DMS153 (cell line): ENCODE data around the gene MICOS13.
"Not testable (repeated sequence)": the region's sequence is repeated elsewhere in the genome, so short reads cannot be mapped to it uniquely, and the experiment has no call there.

Experiments used
- DNase-seq: peaks from one replicate; lab custom pipeline; 2025; lab: John Stamatoyannopoulos, UW

Gene MICOS13

GRCh38 chr19:5680437-5681368 is at the start of gene MICOS13, which contains the start of gene HSD11B1L:
MICOS13 (minus strand) TSS chr19:5680516; CDS start chr19:5680486, 30 bp downstream.
HSD11B1L (plus strand) TSS chr19:5681027; CDS start chr19:5684833, 3,806 bp downstream.
- DNase-seq, result peak; percentile 98

DNA sequence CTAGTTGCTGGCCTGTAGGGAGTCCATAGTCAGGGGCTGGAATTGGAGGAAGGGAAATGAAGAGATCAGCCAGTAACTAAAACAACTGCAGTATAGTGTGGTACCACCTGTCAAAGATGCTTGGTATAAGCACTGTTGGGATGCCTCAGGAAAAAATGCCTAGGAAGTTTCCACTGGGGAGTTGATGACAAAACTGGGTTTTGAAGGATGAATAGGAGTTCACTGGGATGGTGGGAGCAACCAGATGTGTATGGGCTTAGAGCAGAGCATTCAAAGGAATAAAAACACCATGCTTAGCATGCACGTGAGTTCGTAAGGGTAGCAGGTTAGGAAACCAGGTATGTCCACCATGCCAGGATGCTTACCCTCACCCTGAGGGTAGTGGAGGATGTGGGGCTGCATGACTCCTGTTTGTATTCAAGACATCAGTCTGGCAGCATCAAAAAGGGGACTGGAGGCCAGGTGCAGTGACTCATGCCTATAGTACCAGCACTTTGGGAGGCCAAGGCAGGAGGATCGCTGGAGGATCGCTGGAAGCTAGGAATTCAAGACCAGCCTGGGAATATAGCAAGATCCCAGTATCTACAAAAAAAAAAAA is 47.2 kb upstream of the MICOS13 start:
- no peak for DNase-seq

DNA sequence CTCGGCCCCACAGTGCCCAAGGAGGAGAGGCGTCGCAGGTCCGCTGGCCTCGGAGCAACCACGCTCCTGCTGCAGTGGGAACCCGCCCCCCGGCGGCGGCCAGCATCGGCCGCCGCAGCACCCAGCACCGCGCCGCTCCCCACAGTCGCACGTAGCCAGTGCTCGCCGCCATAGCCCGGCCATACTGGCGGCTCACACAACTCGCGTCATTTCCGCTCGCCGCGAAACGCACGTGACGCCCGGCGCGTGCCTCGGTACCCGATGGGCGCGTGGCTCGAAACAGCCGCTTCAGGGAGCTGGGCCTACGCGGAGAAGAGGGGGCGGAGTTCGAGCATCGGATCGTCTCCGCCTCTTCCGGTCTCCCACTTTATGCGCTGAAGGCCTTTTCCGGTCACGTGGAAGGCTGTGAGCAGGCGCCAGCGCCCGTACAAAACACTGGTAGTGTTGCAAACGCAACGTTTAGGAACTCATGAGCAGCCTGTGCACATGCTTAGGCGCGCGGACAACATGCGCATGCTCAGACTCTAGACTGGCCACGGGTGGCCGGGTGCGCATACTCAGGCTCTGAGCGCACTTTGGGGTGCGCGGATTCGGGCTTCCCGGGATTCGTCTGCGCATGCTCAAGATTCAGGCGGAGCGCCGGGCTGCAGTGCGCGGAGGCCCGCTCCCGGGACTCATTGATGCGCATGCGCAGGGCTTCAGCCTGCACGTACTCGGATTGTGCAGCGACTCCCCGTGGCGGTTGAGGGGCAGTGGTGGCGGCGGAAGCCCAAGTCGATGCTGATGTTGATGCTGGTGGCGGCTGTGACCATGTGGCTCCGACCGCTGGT is 39.9 kb upstream of the MICOS13 start, which contains the start of the genes CATSPERD and LONP1:
Gene CATSPERD, plus strand, starts transcription at position 677 of the 830 bp plus-strand sequence. Its CDS starts 101 bp downstream, at position 778.
Gene LONP1, minus strand, starts transcription at position 186 of the 830 bp plus-strand sequence. Its CDS starts 14 bp downstream, at position 172.
- peak; percentile 97 for DNase-seq

DNA sequence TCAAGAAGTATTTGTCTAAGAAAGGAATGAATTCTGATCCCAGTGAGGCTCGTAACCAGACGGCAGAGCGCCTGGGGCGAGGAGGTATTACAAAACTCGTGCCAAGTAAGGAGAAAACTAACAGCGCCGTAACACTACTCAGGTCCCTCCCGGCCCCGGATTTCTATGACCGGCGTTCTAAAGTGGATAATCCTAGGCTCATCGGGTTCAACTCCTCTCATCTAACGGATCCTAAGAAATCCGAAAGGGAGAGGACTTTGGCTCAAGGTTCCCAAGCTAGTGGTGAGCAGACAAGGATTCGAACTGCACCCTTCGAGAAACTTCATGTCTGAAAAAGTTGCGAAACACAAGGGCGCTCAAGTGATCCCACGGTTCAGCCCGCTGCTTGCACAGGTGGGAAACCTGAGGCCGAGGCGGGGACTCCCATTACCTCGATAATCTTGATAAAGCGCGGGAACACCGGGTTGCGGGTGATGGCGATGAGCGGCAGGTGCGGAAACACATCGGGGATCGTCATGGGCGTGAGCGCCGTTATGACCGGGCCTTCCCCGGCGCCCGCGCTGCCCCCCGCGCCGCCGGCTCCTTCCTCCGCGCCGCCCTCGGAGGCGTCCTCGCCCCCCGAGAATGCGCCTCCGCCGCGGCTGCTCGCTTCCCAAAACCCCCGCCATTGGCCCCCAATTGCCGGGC is 39.1 kb upstream of the MICOS13 start:
- no peak for DNase-seq

DNA sequence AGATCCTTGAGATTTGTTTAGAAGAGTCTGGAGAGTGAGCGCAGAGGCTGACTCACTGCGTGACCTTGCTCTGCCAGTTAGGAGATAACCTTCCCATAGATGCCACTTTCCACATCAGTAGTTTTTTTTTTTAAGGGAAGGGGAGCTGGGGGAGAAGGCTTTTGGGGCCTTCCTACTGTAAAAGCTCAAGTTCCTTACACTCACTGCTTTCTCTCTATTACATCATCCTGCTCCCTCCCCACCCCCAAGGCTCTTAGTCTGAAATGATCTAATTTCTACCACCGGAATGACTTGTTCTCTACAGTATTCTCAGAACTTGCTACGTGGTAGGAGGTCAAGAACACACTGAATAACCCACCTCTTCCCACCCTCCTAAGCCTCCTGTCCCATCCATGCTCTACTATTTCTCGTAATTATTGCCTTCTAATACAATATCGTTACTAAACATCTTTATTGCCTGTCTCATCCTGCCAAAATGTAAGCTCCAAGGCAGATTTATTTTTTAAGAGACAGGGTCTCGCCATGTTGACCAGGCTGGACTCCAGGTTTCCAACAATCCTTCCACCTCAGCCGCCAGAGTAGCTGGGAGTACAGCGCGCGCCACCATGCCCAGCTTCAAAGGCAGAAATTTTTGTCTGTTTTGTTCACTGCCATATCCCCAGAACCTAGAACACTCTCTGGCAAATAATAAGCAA is 38.4 kb upstream of the MICOS13 start:
- no peak for DNase-seq

- no peak for DNase-seq
Measured at GRCh38 chr19:5718037-5718578, 37.8 kb upstream of the MICOS13 start.

- no peak for DNase-seq
Measured at GRCh38 chr19:5717215-5717935, 37.1 kb upstream of the MICOS13 start.

GRCh38 chr19:5714816-5715215 is 34.5 kb upstream of the MICOS13 start:
- DNase-seq, result no peak

DNA sequence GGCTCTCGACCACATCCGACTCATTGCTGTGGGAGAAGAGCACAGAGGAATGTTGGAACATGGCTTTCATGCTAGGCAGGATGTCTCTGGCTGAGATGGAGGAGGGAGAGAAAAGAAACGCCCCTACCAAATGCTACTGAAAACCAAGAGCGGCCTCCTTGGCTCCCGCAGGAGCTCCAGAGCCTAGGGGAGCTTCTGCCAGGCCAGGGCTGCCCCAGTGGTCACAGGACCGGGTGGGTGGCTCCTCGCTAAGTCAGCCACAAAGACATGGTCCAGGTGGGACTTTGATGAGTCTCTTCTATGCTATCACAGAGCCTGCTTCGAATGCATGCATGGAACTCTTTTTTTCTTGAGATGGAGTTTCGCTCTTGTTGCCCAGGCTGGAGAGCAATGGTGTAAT is 32.9 kb upstream of the MICOS13 start:
- no peak for DNase-seq

- no peak for DNase-seq
Measured at GRCh38 chr19:5711713-5712161, 31.4 kb upstream of the MICOS13 start.

DNA sequence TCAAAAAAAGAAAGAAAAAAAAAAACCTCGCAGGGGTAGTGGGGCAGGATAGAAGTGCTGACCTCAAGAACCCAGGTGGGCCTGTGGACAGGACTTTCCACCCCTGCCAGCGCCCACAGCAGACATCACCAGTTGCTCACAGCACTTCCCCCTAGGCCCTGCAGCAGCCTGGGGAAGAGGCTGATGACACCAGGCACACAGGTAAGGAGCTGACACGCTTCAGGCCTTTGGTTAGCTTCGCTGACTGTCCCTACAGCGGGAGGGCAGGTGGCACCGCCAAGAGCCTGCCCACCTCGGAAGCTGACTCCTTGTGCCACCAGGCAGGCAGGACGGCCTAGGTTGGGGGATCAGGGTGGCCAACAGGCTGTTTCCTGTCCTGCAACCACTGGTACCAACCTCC is 30.7 kb upstream of the MICOS13 start:
- no peak for DNase-seq

DNA sequence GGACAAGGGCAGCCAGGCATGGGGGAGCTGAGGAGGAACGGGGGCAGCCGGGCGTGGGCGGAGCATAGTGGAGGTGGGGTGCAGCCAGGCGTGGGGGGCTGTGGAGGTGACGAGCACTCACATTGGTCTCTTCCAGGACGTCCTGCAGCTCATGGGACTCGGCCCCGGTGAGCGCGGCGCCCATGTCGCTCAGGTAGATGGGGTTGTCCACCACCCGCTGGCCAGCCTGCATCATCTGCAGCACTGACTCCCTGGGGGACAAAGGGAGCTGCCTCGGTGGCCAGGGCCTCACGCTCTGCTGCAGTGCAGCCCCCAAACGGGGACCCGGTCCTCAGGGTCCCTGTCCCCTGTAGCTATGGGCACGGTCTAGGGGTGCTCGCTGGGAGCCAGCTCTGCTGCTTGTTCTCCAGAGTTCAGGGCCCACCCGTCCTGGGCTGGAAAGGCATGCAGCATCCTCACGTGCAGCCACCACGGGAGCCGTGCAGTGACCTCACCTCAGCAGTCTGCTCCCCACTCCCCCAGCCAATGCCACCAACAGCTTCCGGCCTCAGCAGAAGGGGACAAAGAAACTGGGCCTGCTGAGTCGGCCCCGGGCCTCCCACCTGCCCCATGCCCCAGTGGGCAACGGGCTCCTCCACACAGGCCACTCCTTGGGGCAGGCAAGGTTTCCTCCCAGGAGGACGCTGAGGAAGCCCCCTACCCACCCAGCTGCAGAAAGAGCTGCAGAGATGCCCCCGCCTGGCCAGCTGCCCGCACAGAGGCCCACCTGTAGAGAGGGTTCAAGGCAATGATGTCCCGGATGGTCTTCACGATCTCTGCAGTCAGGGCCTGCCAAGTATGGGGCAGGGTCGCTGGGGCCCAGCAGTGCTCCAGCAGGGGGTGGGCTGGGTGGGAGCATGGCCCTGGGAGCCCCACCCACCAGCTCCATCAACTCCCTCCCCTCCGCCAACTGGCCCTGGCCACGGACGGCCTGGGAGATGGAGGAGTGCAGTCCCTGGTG is 27.6 kb upstream of the MICOS13 start:
- no peak for DNase-seq

- DNase-seq, result no peak
Measured at GRCh38 chr19:5706876-5707573, 26.7 kb upstream of the MICOS13 start.

- DNase-seq, result no peak
Measured at GRCh38 chr19:5705552-5705951, 25.2 kb upstream of the MICOS13 start.

DNA sequence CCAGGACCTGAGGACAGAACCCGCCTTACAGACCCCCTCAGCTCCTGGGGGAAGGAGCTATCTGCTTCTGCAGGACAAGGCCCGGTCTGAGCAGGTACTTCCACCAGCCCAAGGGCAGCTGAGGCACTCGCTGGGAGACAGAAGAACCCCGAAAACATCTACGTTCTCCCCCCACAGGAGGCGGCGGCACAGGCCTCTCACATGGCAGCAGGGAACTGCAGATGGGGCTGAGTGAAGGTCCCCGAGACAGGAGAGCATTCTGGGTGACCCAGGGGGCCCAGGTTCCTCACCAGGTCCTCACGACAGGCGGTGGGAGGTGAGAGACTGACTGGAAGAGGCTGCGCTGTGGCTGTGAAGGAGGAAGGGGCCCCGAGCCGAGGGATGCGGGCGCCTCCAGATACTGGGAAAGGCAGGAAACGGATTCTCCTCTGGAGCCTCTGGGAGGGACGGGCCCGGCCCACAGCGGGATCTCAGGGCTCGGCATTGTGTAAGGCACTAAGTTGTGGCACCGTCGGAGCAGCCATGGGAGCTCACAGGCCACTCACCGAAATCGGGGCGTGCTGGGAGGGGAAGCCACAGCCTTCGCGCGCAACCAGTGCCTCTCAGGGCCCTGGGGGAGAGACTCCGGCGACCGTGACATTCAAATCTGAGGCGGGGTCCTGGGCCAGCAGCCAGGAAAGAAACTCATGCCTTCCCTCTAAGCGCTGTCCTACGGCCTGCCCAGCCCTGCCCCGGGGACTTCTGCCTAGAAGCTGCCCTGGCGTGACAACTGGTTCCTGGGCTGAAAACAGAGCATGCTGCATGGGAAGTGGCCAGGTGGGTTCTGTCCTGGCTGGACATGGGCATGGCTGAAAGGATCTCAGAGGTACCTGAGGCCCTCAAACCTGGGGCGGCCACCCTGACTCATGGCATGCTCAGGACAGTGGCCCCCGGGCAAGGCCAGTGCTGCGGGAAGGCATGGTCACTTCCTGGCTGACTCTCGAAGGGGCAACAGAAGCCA is 23.8 kb upstream of the MICOS13 start:
- no peak for DNase-seq

DNA sequence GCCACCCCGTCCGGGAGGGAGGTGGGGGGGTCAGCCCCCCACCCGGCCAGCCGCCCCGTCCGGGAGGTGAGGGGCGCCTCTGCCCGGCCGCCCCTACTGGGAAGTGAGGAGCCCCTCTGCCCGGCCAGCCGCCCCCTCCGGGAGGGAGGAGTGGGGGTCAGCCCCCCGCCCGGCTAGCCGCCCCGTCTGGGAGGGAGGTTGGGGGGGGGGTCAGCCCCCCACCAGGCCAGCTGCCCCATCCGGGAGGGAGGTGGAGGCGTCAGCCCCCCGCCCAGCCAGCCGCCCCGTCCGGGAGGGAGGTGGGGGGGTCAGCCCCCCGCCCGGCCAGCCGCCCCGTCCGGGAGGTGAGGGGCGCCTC is 21.7 kb upstream of the MICOS13 start:
- not testable (repeated sequence) for DNase-seq
